Dedifferentiated amniotic fluid mesenchymal stem cell (primary cell): ENCODE measurements around the gene CDH11.

Experiments
- DNase-seq: peaks from one replicate; pipeline ENCODE4 v3.0.0-alpha.2; 2016; ENCODE audit errors: extremely low spot score

CDH11 gene

DNA sequence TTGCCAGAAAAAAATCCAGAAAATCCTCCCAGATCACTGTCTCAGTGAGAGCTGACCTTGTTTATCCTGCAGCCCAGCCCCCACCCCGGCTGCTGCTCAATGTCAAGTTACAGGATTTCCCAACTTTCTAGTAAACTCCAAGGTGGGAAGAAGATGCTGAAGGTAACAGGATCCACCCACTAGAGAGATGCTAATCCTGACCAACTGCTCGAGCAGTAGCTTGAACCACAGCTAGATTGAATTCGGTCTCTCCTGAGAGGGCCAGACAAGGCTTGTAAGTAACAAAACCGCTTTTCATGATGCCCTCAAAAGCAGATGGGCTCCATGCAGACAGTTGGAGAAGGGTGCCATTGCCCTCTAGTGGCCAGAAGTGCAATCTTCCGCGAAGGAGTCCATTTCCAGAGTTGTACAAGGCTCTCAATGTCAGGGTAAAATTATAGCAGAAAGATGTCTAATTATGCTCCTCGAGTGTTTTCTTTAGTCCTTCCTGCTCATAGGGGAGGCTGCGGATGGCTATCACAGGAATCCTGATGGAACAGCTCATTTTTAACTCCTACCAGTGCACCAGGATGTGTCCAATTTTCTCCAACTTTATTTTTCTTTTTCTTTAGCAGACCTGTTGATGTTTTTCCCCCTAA, 3.9 kb downstream of the CDH11 start:
- DNase-seq: peak; percentile 91

DNA sequence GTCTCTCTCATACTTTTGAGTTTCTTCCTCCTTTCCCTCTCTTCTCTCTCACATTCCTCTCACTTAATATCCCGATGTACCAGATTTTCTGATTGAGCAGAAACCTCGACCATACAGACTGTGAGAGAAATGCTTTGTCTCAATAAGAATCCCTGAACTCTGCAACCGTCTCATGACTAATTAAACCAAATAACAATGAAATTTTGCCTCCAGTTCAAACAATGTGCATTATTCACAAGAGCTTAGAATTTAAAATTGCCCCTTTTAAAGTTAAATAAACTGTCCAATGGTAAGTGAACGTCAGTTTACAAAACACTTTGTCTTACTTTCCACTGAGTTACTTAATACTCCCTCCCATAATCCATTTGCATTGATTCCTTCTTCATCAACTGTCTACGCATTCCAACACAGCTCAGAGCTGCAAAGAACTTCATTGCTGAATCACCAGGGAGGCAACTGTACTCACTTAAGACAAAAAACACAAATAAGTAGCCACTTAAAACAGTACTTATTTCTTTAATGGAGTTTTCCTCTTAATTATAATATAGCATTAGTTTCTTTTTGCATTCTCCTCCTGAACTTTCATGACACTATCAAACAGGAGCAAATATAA, 4.9 kb downstream of the CDH11 start:
- DNase-seq: no peak

DNA sequence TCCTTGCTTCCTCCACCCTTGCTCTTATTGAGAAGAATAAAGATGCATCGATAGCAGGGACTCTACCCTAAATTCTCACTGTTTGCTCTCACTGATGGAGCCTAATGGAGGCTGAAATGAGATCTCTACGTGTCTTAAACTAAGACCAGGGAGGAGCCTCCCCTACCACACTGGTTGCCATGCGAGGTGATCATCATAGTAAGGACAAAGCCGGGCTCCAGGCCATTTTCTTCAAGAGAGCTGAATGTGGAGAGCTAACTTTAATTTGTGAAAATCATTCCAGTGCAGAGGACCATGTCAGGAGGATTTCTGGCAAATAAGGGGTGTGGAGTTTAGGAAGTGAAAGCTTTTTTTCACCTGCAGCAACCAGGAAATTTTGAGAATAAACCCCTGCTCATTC, 5.6 kb downstream of the CDH11 start:
- no peak for DNase-seq

DNA sequence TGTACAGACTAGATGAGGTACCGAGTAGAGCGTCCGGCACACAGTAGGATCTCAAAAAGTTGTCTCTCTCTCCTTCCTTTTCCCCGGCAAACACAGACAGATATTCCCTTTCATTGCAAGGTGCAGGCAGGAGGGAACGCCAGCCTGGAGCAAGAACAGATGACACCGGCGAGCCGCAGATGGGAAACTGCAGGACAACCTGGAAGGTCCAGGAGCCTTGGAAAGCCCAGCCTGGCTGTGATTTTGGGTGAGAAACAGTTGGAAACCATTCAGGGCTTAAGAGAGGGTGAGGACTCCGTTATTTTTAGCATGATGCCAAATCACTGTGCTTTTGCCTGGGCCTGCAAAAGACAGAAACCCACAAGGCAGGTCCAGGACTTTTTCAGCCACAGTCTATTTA, 7.3 kb downstream of the CDH11 start:
- DNase-seq: no peak

DNA sequence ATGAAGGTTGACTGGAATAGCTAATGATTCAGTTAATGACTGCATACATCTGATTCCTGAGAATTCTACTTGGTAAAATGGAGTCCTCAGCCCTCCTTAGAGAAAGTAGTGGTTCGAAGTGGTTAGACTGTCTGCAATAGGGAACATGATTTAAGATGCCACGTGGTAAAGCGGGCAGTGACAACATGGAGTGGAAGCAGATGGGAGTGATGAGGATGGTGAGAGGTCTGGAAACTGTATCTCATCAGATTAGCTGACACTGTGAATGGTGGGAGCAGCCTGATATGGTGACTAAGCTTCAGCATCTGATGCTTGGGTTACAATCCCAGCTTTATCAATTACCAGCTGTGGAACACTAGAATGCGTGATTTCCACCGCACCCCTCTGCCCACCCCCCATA, 8.4 kb downstream of the CDH11 start:
- DNase-seq: no peak

DNA sequence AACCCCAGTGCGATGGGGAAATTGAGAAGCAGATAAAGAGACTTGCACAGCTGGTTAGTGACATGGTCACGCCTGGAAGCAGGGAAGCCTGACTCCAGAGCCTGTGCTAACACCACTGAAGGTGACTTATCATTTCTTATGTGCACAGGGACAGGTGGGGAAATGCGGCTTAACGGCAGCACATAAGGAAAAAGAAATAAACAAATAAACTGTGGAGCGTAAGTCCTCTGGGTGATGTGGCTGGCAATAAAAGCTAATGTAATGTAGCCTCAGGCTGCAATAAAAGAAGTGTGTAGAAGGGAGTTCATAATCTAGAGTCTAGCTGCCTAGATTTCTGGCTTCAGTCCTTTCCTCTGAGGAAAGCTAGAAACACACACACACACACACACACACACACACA, 10.6 kb downstream of the CDH11 start:
- DNase-seq: no peak

DNA sequence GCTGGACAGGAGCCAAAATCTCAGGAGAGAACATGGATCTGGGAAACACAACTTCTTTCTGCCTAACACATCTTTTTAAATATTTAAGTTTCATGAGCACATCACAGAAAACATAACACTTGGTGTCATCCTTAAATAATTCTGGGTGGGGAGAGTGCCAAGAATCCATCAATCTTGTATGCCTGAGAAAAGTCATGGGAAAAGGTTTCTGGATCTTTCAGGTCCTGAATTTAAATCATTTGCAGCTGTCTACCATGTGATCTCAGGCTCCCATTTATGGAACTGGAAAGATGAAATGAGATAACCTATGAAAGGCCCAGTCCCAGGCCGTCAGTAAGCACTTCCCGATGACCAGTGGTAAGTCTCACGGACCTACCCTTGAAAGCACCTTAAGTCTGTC, 15.1 kb downstream of the CDH11 start:
- DNase-seq: no peak

DNA sequence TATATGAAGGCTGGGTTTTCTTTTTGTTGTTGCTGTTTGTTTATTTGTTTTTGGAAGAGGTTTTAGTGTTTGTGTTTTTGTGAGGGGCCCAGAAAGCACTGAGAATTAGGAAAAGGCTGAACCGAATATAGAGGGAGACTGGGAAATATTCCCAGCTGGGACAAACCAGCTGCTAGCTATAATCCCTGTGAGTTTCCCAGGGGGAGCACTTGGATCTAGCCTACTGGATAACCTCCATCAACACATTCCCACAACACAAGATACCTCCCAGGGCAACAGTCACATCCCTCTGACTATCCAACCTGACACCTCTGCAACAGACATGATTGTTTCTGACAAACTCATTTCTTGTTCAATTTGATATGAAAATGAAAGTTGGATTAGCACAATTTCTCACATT, 16.7 kb downstream of the CDH11 start:
- no peak for DNase-seq

DNA sequence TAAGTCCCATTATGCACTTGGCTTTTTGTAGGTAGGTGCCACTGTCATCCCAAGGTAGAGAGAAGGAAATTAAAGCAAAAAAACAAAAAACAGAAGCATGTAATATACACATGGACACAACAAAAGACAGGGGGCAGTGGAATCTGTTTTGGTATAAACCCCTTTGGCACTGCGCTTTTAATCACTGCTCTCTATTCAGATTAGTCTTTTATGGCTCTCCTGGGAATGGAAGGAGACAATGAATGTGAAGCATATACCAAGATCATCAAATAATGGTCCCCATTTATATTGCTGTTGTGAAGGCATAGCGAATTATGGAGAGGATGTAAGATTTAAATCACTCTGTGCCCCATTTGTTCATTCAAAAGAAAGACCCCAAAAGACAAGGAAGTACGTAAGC, 17.4 kb downstream of the CDH11 start:
- no peak for DNase-seq

DNA sequence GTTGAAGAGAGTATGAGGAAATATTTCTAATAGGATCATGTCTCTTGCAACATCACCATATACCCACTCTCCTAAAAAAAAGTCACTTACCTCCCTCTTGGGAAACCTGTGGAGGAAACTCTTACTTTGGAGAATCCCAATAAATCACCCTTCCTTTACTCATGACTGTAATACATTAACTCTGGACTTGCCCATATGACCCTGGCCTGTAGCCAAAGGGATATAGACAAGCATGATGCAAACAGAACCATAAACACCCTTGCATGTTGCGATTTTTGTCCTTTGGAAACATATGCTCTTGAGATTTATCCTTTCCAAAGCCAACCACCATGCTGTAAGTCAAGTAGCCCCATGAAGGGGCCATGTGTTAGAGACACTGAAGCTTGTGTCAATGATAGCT, 19.5 kb downstream of the CDH11 start:
- no peak for DNase-seq

DNA sequence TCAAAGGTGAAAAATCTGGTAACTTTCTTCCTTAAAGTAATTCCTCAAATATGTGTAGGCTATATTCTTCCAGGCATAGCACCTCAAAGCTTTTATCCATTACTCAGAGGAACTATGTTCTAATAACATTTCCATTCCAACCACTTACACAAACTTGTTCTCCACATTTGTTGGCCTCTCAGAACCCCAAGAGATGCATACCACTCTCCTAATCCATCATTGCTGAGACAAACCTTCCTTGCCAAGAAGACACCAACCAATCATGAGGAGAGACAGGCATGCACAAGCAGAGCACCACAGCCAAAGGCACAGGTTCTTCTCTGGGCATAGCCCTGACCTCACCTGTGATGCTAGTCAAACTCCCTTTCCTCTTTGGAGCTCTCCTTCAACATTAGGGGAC, 20.9 kb downstream of the CDH11 start:
- DNase-seq: no peak

DNA sequence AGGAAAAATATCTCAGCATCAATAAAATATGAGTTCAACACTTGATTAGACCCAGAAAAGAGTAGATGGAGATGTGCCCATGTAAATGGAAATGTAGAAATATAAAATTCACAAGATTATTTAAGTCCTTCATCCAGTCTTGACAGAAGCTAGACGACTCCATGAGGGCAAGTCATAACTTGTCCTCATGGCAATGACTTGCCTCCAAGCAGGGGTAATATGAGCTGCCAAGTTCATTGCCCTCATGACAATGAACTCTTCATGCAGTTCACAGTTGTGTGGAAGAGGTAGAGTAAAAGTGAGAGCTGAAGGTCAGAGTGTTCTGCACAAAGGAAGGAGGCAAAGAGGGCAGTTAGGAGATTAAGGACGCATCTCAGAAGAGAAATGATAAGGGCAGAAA, 22.3 kb downstream of the CDH11 start:
- DNase-seq: no peak

DNA sequence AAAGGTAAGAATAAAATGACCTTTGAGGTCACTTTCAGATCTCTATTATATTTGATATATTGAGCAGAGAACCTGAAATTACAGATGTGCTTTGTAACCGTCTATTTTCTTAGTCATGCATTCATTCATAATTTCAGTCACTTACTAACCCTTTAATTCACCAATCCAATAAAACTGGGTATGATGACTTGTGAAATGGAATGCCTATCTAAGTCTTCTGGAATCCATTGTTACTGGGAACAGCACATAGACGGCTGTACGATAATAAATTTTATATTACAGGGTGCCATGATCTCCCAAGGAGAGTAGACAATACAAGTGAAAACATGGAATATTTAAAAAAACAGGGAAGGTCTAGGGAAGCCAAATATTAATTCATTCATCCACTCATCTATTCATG, 22.9 kb downstream of the CDH11 start:
- no peak for DNase-seq

DNA sequence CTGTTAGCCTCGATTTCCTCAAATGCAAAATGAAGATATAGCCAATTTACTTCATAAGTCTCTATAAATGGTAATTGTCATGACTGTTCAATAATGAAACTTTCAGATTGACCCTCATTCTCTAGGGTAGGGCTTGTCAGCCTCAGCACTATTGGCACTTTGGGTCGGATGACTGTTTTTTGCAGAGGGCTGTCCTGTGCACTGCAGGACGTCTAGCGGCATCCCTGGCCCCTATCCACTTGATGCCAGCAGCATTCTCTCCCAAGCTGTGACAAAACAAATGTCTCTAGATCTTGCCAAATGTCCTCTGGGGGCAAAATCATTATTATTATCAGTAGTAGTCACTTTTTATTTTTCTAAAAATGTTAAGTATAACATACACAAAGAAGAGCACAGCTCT, 24.6 kb downstream of the CDH11 start:
- DNase-seq: no peak

DNA sequence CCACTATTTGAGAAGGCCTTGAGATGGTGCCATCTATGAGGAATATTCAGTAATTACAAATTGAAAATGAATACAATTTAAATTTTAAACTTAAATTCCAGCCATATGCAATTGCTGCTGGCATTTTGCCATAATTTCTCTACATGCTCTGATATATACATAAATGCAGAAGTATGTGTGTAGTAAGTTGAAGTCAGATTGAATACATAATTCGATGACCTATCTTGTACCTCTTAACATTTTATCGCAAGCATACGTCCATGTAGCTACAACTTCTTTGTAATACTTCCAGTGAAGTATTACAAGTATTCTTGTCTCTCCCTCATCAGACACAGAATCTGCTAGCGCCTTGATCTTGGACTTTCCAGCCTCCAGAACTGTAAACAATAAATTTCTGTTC, 26.0 kb downstream of the CDH11 start:
- no peak for DNase-seq

DNA sequence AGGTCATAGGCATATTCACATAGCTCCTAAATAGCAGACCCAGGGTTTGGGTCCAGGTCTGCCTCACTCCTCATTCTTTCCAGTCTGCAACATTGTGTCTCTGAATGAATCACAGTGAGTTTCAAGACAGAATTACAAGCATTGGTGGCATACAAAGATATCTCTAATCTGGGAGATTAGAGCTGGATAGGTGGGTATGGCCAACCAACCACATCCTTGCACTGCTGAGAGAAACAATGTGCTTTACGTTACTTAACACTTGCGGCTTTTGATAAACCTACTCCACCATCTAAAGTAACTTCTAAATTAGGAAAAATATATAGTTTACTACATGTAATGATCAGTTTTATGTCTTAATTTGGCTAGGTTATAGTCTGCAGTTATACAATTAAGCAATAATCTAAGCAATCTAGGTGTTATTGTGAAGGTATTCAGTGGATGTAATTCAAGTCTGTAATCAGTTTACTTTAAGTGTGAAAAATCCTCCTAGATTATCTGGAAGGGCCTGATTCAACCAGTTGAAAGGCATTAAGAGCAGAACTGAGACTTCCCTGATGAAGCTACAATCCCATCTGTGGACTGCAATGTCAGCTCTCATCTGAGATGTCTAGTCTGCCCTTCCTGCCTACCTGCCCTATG, 26.7 kb downstream of the CDH11 start:
- no peak for DNase-seq

DNA sequence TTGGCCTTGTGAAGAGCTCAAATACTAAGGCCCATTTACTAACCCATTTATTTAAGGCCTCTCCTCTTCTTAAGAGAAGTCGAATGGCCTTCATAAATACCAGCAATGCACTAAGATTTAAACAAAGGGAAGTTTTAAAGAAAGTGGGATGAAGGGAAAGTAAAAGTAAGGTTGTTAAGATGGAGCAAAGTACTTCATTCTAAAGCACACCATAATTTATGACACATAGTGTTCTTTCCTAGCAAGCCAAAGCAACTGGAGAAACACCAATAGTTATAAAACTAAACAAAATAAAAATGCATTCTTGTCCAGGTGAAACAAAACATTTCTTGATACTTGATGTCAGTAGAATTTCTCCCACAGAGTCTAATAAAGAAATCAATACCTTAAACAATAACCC, 27.9 kb downstream of the CDH11 start:
- no peak for DNase-seq

DNA sequence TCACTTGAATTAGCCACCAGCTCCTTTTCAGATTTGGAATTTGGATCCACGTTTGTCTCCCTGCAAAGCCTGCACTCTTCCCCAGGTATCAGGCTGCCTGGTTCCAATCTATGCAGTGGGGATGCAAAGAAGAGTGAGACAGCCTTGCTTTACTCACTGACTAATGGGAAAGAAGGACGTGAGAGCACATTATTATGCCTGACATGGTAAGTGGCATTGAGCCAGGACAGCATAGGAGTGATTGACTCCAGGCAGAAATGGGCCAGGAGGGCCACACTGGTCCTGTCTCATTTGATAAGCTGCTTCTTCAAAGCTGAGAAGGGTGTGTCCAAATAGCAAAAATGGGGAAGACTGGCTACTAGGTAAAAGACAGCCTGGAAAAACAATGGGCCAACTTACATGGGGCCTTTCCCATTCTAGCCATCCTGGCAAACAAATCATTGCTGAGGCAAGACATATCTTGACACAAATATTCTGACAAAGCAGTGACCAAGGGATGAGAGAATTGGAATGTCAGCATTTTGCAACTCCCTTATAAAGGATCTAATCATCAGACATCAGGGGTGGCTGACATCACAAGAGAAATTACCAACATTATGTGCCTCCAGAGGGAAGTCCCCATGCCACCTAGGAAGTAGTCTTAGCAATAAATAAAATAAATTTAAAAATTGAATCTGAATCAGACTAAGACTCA, 38.6 kb downstream of the CDH11 start:
- no peak for DNase-seq

DNA sequence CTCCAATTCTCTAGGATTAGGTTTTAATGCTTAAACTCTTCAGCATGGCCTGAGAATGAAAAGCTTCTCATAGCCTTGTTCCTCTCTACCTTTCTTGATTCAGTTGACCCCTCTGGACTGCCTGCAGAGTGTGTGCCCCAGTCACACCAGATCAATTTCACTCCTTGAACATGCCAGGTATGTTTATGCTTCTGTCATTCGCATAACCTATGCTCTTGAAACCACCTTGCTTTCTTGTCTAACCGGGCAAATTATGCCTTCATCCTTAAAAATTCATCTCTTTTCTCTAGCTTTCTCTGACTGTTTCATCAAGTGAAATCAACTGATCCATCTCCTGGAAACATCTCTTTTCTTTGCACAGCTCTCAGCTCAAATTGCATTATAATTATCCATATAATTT, 42.3 kb downstream of the CDH11 start:
- DNase-seq: no peak

DNA sequence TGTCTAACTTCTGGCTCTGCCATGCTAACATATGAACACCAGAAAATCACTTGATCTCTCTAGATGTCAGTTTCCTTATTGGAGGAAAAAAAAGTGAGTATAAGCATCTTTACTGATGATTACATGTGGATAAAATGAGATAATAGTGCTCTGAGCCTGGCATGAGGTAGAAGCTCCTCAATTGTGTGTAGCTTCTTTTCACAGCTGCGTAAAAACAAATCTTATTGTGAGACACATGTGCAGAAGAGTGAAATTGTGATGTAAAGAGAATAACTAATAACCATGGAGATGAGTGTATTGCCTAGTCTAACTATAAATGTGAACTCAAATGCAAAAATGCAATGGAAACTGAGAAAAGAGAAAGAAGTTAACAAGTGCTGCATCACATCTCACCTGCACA, 44.7 kb downstream of the CDH11 start:
- no peak for DNase-seq

DNA sequence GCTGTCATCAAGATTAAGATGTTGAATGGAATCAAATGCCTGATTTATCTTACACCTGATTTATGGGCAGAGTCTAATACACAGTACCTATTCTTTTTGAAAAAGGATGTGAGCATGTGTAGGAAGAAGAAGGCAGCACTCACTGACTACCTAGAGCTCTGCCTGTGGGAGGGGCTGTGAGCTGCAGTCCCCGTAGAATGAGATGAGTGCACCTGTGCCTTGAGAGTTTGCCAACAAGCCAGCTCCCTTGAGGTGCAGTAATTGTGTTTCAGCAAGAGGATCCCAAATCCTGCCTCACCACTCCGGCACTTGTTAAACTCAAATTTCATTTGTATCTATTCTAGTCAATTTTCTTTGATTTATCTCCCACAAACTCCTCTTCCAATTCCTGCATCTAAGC, 46.0 kb downstream of the CDH11 start:
- no peak for DNase-seq

DNA sequence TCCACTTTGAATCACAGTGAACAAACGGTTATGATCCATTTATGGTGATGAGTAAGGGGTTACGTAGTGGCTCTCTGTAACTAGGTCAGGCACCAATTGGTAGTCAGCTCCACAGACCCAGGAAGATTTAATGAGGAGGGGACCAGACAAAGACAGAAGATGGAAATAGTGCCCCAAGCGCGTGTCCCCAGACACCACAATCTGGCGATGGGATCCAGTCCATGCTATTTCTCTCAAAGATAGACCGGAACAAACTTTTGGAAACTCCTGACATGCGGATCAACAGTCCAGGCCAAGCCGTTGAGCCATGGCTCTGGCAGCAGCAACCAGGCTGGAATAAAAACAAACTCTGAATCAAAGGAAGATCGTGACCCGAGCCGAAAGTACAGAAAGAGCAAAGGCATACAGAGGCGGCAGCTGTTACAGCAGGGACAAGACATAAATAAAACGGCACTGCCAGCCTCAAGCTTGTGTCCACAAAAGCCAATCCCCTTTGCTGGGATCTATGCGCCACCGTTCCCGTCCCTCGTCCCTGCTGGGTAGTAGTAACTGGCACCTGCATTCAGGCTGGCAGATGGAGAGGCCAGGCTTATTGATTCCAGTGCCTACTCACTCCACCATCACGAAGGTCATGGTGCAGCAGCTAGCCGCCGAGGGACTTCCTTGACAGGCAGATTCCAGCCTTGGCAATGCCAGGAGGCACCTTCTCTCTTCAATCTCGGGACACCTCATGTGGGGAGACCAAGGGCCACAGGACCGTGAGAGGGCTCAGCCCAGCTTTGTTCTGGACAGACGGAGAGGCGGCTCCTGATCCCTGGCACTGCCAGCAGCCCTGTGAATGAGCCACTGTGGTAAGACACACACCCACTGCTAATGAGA, 50.2 kb downstream of the CDH11 start:
- no peak for DNase-seq
